Right lobe of liver (tissue), 6 donors: ENCODE measurements around the gene CUL3. TPM values are rescaled to one million over a fixed set of nuclear protein-coding genes. Genes with fewer than 3 reads are reported as not detected.

Experiments
- ATAC-seq, 4 donors: fragments of 200-7000 bp; cut with Tn5 transposase; one replicate each; pipeline ENCODE4 v1.9.1; 2020; ENCODE audit warnings: mild to moderate bottlenecking in 4 of 4, moderate library complexity in 4 of 4
- DNase-seq, 3 donors: peaks; one replicate each; pipeline ENCODE4 v3.0.0-alpha.2; 2020
- H3K27ac ChIP-seq, 3 donors: fragments of 200-600 bp; one replicate each; pipeline ENCODE4 v1.8.0; 2022
- H3K27me3 ChIP-seq, 2 donors: fragments of 200-600 bp; one replicate each; pipeline ENCODE4 v1.8.0; 2022
- H3K36me3 ChIP-seq, 4 donors: fragments of 200-600 bp; sonication (generic) in 1 of 4; one replicate each; pipeline versions ENCODE4 v1.5.1 to v1.8.0; 2017 to 2022; ENCODE audit warnings: control low read depth in 1 of 4
- H3K4me1 ChIP-seq, 4 donors: fragments of 200-600 bp; sonication (generic) in 1 of 4; one replicate each; pipeline versions ENCODE4 v1.5.1 to v1.8.0; 2017 to 2022; ENCODE audit warnings: control low read depth in 1 of 4
- H3K4me3 ChIP-seq, 3 donors: fragments of 200-600 bp; one replicate each; pipeline ENCODE4 v1.8.0; 2022
- H3K9me3 ChIP-seq, 4 donors: fragments of 200-600 bp; sonication (generic) in 1 of 4; one replicate each; pipeline versions ENCODE4 v1.5.1 to v1.8.0; 2017 to 2022; ENCODE audit warnings: control low read depth in 1 of 4
- CTCF ChIP-seq, 4 donors: fragments of 200-600 bp in 3 of 4; fragments of 450-650 bp in 1 of 4; IDR thresholded peaks; one replicate each; pipeline versions ENCODE4 v1.5.1 to v1.8.0; 2016 to 2022; ENCODE audit warnings: antibody characterized with exemption in 4 of 4, mild to moderate bottlenecking in 2 of 4
- POLR2A ChIP-seq: fragments of 450-650 bp; IDR thresholded peaks from one replicate; pipeline ENCODE4 v1.6.1; 2017; ENCODE audit warnings: antibody characterized with exemption, mild to moderate bottlenecking
- WGBS: methylation state at CpG from one replicate; pipeline ENCODE4 v1.1.6; 2018; ENCODE audit warnings: low coverage, low lambda C conversion rate; ENCODE audit not compliant: insufficient coverage; ENCODE audit errors: missing lambda C conversion rate; 5-methylcytosine and 5-hydroxymethylcytosine counted together
- intact Hi-C, 2 donors: fragments of 100-400 bp; cut with DNase I; formaldehyde crosslinking; loops; one replicate each; pipeline versions ENCODE4 v1.11.2 to v1.14.1; 2022
- total RNA-seq, 6 experiments: library from RNA; depleted of rRNA in 2 of 6; stranded (reverse); fragments of >200 nt in 2 of 6; fragmentation: NEBNext Ultra II Directional in 3 of 6; extraction: Animal tissue kit (Norgen Biotek cat#: 25700) in 3 of 6; gene quantifications; one replicate each; pipeline versions ENCODE4 v1.1.0 to v1.2.4, GENCODE V29; 2016 to 2023
- donor health status: DM: no; HTN: yes; CAD: no.
- donor health status: DM: no; HTN: no; CAD: no.
- donor health status: DM: no; HTN: no; CAD: no.
- donor health status: DM: no; HTN: yes; CAD: no.
- donor health status: DM: no; HTN: yes; CAD: no.

CUL3 gene
- total RNA-seq, 6 experiments from 2014 or later = 30.3 to 46.2 (median 40.3) TPM

DNA sequence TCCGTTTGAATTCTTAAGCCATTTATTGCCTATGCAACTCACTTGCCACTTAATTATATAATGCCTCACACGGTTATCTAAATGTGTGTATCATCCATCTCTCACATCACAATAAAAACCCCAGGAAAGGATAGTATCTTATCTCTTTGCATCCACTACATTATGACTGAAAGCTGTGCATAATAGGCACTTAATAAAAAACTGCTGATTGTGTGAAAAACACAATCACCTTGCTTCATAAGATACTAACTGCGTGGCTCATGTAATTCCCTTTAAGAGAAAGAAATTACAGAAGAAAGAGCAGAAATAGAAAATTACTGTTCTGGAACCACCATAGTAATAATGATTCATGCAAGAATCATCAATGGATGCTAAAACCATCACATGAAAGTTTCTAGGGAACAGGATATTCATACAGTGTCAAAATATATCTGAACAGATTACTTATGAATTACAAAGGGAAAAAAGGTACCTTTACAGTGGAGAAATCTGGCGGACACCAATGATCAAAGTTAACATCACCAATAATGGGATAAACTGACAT is 29.3 kb downstream of the CUL3 start:
- no peak overlapping the region for H3K4me3 ChIP-seq
- ATAC-seq (no peak), DNase-seq (no peak)
- 90% methylated on average over 4 of the region's 4 CpGs for WGBS
- no peaks in the 10 kb centered on the region for H3K9me3 ChIP-seq
- H3K27ac ChIP-seq = no peak overlapping the region
- TF ChIP-seq POLR2A = no peak
- TF ChIP-seq CTCF (IDR thresholded peaks at IDR 0.05) = no peak
- H3K36me3 ChIP-seq = no peaks in the 10 kb centered on the region
- H3K27me3 ChIP-seq = no peaks in the 10 kb centered on the region
- peaks cover 0 to 7% (median 0%) of the 10 kb centered on the region in 4 donors for H3K4me1 ChIP-seq
- intact Hi-C loops = no loop called here

DNA sequence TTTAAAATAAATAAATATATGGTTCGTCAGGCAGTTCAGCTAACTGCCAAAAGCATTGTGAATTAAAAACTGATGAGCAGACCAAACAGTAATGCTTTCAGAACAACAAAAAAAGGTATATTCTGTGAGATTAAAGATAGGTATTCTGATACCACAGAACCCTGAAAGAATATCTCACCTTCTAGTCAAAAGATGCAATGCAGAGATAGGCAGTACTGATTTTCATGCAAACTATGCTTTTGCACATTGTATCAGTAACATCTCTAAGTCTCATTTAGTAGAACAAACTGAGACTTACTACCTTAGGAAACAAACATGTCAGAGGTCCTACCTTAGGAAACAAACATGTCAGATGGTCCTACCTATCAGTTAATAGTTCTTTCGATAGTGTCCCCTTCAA is 32.4 kb downstream of the CUL3 start:
- intact Hi-C loops = no loop called here
- no peak overlapping the region for H3K4me3 ChIP-seq
- peaks cover 0 to 7% (median 0%) of the 10 kb centered on the region in 4 donors for H3K4me1 ChIP-seq
- DNase-seq (no peak), ATAC-seq (no peak)
- no peak for TF ChIP-seq CTCF (IDR thresholded peaks at IDR 0.05)
- no peak for TF ChIP-seq POLR2A
- H3K36me3 ChIP-seq = no peaks in the 10 kb centered on the region
- no peak overlapping the region for H3K27ac ChIP-seq
- 100% methylated on average over 2 of the region's 2 CpGs for WGBS
- H3K9me3 ChIP-seq = no peaks in the 10 kb centered on the region
- no peaks in the 10 kb centered on the region for H3K27me3 ChIP-seq

DNA sequence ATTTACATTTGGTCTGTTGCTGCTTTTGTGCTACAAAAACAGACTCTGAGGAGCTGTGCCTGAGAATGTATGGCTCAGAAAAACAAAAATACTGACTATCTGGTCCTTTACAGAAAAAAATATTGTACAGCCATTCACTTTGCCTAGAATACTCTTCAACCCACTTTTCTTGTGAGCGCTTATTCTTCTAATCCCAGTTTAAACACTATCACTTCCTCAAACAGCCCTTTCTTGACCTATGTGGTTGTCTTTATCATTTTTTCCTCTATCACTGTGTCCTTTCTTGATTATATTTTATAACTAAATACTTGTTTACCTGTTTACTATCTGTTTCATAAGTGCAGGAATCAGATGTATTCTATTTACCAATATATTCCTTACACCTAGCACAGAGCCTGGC is 33.5 kb downstream of the CUL3 start:
- WGBS = 85% methylated on average over 1 of the region's 1 CpG
- no peaks in the 10 kb centered on the region for H3K9me3 ChIP-seq
- DNase-seq (no peak), ATAC-seq (no peak)
- no peak overlapping the region for H3K27ac ChIP-seq
- TF ChIP-seq POLR2A = no peak
- no peak for TF ChIP-seq CTCF (IDR thresholded peaks at IDR 0.05)
- H3K36me3 ChIP-seq = no peaks in the 10 kb centered on the region
- no peaks in the 10 kb centered on the region for H3K4me1 ChIP-seq
- intact Hi-C loops = no loop called here
- no peaks in the 10 kb centered on the region for H3K27me3 ChIP-seq
- no peak overlapping the region for H3K4me3 ChIP-seq

- Histone ChIP-seq H3K36me3 (no peaks in the 10 kb centered on the region), H3K9me3 (peaks cover 0 to 1% (median 0%) of the 10 kb centered on the region in 4 donors), H3K4me1 (peaks cover 0 to 11% (median 0%) of the 10 kb centered on the region in 4 donors), H3K27ac (no peak overlapping the region), H3K4me3 (no peak overlapping the region), H3K27me3 (no peaks in the 10 kb centered on the region)
- 100% methylated on average over 1 of the region's 1 CpG for WGBS
- intact Hi-C loops = no loop called here
- DNase-seq = no peak
- no peak for TF ChIP-seq POLR2A
- no peak for TF ChIP-seq CTCF (IDR thresholded peaks at IDR 0.05)
- ATAC-seq = no peak
Measured at GRCh38 chr2:224546926-224547325, 38.2 kb downstream of the CUL3 start.
